HG03469 (cell line): ENCODE data around the gene MLEC.
"Not testable (repeated sequence)": the region's sequence is repeated elsewhere in the genome, so short reads cannot be mapped to it uniquely, and the experiment has no call there.

Experiments
- ATAC-seq: cut with Tn5 transposase; IDR thresholded peaks from one replicate; pipeline ENCODE4 v1.9.1; 2021; ENCODE audit warnings: mild to moderate bottlenecking, moderate library complexity, moderate number of reproducible peaks; ENCODE audit not compliant: unreplicated experiment

Gene MLEC

DNA sequence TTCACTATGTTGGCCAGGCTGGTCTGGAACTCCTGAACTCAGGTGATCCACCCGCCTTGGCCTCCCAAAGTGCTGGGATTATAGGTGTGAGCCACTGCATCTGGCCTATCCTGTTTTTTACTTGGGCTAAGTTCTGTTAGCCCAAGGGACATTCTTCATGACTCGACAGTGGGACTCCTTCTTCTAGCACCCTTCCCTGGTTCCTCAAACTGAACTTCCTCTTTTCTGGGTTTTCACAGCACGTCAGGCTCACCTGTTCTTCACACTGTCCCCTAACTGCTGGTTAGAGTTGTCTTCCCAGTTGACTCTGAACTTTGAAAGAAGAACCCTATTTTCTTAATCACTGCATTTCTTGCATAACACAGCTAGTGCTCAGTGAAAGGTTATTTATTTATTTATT lies 24.1 kb upstream of the MLEC start:
- ATAC-seq = peak; percentile 70

DNA sequence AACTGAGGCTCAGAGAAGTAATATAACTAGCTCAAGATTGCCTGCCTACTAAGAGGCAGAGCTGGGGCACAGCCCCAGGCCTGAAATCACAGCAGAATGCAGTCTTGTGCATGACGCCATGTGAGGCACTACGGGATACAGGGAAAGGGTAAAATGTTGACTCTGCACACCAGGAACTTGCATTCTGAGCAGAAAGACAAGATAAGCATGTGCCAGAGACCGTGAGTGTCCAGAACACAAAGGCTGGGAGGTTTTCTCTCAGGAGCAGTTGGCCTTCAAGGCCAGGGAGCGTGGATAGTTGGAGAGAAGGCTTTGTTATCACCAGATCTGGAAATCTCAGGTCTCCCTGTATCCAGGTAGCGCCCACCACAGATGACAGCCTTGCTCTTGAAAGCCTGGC lies 23.2 kb upstream of the MLEC start:
- no peak for ATAC-seq

DNA sequence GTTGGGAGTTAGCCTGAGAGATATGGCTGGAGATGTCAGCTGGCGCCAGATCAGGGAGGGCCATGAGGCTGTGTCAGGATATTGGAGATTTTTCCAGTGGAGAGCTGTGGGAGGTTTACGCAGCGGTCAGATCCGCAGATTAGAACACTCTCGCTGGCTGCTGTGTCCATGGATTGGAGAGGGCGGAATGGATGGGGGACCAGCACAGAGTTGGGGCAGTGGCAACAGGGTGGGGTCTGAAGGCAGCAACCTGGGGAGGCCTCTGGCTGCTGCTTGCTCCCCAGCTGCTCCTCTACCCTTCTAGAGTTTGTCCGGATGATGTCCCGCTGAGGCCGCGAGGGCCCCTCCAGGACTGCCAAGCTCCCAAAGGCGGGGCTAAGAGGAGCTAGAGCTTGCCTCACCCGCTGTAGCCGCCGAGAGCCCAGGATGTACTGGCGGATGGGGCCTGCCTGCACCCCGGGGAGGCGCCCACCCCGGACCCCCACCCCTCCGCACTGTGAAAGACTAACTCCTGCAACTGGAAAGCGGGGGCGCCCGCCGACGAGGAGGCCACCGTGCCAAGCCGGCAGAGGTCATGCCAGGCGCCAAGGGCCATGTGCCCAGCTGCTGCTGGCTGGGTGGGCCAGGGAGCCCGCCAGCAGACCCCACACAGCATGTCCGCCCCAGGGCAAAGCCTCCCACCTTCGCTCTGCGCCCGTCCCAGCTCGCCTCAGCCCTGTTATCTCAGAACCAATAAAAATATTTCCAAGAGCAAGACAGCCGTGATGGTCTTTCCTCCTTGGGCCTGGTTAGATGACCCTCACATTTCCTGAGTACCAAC lies 20.2 kb upstream of the MLEC start:
- ATAC-seq = no peak

DNA sequence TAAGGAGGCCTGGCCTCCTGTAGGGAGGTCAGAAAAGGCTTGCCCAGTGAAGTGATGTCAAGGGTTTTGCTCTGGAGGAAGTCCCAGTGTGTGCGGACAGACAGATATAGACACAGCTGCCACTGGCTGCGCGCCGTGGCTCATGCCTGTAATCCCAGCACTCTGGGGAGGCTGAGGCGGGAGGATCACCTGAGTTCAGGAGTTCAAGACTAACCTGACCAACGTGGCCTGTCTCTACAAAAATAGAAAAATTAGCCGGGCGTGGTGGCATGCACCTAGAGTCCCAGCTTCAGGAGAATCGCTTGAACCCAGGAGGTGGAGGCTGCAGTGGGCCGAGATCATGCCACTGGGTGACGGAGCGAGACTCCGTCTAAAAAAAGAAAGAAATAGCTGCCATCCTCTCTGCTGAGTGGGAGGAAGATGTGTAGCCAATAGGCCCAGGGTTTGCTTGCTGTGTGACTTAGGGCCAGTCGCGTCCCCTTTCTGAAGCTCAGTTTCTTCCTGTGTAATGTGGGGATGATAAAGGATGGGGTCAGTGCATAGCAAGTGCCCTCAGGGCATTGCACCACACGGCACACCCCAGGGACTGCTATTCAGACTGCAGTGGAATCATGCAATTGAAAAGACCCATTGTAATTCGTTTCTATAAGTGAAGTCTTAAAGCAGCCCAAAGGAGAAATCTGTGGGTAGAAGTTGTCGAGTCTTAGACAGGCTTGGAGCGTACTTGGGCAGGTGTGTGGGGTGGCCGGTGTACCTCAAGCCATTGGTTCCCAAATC lies 18.7 kb upstream of the MLEC start:
- no peak for ATAC-seq

DNA sequence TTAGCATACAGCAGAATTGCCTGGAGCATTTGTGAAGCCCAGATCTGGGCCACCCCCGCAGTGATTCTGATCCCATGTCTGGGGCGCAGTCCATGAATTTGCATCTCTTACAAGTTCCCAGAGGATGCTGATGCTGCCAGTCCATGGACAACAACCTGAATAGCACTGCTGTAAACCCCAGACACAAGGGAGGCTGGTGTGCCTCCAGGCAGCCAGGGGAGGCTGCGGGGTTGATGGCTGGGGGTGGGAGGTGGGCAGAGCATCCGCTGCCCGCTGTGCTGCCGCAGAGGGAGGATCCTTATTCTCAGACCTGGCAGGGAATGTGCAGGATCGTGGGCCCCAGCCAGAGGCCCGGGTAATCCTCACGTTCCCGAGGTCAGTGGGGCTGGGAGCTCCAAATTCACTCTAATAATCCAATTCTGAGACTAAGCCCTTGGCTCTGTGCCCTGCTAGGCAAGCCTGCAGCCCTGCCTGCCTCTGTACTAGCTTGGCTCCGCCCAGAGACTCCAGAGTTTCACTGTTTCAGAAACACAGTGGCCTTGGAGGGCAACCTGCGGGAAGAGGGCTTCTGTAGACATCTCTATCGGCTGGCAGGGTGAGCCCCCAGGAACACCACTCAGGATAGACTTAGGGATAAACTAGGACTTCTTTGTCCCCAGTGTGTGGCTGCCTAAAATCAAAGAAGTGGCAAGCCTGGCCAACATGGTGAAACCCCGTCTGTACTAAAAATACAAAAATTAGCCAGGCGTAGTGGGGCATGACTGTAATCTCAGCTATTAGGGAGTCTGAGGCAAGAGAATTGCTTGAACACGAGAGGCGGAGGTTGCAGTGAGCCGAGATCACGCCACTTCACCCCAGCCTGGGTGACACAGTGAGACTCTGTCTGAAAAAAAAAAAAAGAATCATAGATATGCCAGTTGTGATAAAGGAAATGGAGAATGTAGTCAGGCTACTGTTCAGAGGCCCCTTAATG lies 17.8 kb upstream of the MLEC start:
- peak; percentile 35 for ATAC-seq

DNA sequence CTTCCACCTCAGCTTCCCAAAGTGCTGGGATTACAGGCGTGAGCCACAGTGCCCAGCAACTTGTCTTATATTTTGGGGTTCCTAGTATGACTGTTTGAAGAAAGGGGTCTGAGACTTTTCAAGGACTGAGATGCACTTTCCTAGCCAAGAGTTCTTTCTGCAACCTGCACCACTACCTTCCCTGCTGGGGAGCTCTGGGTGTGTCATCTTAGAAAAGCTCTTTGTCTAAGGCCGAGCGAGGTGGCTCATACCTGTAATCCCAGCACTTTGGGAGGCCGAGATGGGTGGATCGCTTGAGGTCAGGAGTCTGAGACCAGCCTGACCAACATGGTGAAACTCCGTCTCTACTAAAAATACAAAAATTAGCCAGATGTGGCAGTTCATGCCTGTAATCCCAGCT lies 16.7 kb upstream of the MLEC start:
- not testable (repeated sequence) for ATAC-seq

DNA sequence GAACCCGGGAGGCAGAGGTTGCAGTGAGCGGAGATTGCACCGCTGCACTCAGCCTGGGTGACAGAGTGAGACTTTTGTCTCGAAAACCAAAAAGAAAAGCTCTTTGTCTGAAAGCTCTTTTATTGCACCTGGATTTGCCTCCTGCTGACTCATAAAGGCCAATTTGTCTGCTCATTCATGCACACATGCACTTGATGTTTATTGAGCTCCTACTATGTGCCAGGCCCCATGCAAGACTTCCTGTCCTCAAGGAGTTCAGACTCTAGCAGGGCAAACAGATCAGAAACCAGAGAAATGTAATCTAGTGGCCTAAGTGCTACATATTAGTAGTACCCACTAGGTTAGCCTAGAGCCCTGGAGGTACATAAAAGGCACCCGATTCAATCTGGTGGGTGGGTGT lies 16.3 kb upstream of the MLEC start:
- ATAC-seq = no peak

DNA sequence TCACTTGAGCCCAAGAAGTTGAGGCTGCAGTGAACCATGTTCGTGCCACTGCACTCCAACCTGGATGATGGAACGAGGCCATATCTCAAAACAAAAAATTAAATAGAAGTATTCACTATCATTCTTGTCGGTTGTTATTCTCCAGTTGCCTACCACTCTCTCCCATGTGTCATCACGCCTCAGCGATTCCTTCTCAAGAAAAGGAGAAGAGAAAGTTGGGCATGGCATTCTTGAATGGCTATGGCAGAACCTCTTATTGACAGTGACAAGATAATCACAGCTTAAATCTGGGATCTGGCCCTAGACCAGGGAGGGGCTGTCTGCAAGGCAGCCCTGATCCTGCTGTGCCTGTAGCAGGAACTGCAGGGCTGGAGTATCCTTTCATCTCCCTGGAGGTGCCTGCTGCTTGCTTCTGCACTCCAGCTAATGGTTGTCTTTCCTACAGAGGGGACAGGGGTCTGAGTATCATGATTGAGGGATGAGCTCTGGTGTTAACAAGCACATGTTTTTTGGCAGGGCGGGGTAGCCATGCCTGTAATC lies 12.8 kb upstream of the MLEC start:
- ATAC-seq = no peak

DNA sequence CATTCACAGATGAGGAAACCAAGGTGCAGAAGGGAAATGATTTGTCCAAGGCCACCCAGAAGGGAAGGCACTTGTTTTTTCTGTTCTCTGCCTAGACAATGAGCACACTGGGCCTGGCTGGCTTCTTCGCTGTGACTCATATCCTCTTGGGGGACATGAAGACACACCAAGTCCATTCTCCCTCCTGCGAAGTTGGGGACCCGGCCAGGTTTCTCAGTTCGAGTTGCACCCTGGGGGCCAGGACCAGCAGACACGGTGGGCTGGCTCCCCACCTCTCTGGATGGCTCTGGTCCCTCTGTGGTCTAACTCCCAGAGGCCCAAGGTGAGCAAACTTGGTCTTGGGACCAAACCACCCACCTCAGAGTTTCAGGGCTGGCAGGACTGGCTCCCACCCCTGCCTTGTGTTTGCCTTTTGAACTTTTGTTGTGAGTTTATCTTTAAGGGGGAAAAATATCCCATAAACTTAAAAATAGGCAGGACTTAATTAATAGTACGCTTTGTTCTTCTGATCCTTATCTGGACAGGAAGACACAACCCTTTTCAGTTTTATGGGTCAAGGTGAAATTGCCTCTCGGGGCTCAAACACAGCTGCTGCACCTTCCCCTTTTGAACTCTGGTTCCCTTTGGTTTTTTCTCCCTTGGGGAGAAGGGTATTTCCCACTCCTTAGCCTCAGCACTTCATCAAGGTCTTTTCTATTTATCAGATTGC lies 9.0 kb upstream of the MLEC start:
- ATAC-seq = no peak

DNA sequence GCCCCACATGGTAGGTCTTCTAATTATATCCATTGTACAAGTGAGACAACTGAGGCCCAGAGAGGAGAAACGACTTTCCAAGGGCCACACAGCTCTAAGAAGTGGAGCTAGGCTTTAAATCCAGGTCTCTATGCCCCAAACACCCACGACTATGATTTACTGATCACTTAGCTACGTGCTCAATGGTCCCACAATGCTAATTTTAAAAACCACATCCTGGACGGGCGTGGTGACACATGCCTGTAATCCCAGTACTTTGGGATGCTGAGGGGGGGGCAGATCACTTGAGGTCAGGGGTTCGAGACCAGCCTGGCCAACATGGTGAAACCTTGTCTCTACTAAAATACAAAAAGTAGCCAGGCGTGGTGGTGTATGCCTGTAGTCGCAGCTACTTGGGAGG lies 8.4 kb upstream of the MLEC start:
- ATAC-seq = no peak

DNA sequence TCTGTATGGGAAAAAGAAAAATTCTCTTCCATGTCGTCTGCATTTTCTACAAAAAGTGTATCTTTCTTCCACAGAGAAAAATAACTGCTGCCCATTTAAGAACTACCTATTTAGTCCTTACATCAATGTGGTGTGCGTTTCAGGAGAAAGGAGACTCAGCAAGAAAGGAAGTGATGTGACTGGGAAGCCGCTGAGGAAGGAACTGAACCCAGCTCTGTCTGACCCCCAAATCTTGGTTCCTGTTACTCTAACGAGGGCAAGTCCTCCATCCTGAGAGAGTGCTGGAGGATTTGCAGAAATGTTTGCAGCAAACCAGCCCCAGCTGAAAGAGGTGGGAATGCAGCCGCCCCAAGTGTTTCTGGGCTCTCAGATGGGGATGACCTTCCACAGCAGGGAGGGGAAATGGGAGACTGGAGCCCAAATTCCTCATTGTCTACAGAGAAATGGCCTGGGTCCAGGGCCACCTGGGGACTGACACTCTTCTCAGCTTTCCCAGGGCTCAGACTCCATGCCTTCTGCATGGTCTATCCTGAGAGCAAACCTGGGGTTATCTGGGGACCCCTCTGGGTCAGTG lies 6.7 kb upstream of the MLEC start:
- no peak for ATAC-seq

DNA sequence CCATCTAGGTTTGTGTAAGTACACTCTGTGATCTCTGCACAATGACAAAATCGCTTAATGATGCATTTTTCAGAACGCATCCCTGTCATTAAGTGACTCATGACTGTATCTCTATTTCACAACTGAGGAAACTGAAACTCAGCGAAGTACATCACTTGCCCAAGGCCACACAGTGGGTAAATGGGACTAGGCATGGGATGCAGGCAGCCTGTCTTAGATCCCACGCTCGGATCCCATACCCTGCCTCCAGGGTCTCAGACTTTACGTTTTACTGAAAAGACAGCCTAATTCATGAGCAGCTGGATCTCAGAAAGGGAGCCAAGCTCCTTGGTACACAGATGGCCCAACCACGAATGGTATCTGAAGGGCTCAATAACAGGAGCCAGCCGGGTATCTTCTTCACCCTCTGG lies 2.4 kb upstream of the MLEC start:
- ATAC-seq = no peak

DNA sequence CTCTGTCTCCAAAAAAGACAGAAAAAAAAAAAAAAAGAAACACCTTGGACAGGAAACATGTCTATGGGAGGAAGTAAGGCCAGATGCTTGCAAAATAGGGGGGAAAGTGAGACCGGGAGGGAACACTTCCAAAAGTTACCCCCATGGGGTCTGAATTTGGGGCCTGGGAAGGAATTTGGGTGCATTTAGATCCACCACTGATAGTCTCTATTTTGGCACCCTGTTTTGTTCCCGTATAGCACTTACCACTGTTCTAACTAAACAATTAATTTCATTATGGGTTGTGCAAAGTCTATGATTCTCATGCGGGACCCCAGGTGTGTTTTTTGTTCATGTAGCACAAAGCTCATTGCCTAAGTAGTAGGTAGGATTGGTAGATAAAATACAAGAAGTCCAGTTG lies 1.4 kb upstream of the MLEC start:
- no peak for ATAC-seq

DNA sequence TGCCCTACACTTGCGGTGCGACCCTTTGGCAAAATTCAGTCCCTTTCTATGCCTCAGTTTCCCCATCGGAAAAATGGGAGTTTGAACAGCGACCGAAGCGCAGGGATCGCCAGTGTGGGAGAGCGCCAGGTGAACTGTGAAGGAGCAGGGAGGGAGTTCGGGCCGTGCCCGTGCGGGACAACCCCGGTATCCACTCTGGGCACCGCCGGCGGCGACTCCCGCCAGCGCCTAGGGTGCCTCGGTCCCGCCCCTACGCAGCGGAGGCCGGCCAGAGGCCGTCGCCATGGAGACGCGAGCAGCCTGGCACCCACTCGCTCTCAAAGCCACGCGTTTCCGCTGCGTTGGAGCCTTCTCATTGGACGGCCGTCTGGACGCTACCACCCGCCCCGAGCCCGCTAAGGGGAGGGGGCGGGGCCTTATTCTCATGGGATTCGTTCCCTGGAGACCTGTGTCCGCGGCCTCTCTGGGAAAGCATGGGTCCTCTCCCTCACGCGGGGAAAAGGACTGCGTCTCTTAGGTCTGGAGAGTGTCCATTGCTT lies 729 bp upstream of the MLEC start:
- peak; percentile 55 for ATAC-seq

DNA sequence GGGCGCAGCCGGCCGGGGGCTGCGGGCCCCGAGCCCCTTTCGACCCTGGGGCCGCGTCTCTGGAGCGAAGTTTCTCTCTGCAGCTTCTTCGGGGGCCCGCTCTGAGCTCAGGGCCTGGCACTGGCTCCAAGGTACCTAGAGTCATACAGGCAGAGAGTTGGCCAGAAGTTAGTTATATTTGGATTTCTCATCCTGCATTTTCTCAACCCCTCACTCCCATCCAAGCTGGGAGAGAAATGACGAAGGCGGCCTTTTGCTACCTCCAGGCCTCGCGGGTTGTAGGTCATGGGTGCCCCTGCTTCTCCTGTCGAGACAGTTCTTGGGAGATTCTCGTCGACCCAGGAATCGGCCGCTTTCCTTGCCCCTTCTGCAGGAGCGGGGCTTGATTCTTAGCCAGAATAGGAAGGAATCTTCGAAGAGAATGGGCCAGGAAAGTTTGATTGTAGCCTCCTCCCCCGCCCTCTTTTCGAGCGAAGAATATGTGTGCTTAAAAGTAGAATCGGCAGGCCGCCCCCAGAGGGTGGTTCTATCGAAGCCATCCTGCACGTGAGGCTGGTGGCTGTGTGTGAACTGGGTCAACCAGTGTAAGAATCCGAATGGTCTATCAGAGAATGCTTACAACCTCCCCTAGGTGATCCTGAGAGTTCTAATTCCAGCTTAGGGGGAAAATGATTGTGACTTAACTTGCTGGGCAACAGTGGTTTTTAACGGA lies 785 bp downstream of the MLEC start:
- no peak for ATAC-seq

DNA sequence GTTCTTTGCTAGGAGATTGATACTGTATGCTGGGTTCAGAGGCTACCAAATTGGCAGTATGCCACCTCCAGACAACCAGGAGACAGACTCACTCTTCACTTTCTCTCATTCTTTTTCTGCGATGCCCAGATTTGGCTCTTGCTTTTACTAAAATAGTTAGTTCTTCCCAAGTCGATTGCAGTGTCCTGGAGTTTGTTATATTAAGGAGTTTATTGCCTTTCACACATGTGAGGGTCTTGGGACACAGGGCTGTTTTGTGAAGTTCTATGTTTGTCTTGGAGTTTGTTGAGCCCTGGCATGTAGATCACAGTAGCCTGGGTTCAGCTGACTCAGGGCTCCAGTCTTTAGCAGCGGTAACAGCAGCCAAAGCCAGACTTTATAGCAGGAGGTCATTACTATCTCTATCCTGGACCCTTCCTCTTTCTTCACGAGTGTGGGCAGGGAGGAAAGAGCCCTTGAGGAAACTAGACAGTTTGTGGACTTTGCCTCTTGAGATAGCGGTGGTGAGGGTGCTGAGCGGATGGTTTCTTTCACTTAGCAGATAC lies 1.6 kb downstream of the MLEC start:
- no peak for ATAC-seq

DNA sequence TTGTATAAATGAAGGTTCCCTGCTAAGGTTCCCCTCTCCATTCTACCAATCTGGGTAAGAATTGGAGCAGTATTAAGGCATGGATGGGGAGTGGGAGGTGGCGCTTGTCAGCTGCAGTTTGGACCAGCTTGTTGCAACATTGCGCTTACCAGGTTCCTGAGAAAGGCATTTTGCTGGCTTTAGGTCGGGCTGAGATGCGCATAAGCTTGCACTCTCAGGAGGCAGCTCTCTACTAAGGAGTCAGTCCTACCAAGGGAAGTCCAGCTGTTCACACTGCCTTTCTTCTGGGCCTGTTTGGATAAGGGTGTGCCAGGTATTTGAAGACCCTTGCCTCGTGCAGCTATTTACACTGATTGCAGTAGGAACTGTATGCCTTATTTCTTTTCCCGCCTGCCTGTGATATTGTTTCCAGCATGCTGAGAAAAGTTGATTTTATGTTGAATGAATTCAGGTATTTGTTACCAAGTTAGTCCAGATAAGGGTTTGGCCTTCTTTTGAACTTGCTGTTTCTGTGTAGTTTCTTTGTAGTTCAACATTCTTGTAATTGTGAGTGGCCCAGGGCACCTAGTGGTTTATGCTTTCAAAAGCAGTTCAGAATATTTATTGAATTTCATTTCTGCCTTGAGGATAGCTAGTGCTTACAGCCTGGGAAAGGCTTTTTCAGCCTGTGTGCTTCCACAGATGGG lies 2.6 kb downstream of the MLEC start:
- ATAC-seq = no peak

DNA sequence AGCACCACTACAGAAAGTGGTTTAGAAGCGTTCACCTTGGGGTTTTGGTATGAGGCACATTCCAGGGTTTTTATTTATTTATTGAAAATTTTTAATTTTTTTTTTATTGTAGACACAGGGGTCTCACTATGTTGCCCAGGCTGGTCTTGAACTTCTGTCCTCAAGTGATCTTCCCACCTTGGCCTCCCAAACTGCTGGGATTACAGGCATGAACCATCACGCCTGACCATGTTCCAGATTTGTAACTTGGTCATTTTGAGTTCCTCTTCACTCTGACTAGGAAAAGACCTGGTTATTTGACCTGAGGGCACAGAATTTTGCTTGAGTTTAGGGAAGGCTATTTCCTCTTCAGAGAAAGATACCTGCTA lies 3.1 kb downstream of the MLEC start:
- no peak for ATAC-seq
